Transverse colon (tissue), 4 donors: Measurements from ENCODE around the gene SDHB. TPM values are rescaled to one million over a fixed set of nuclear protein-coding genes. Genes with fewer than 3 reads are reported as not detected.

Experiments
- DNase-seq: peaks from one replicate; pipeline ENCODE4 v3.0.0-alpha.2; 2019
- H3K27ac ChIP-seq, 4 donors: fragments of 200-600 bp; sonication (generic); 2 replicates each; pipeline ENCODE4 v1.5.1; 2016 to 2018; ENCODE audit warnings: inconsistent platforms in 4 of 4
- H3K27me3 ChIP-seq: fragments of 200-600 bp; sonication (generic); 2 replicates; pipeline ENCODE4 v1.5.1; 2017; ENCODE audit warnings: inconsistent platforms
- H3K36me3 ChIP-seq, 4 donors: fragments of 200-600 bp; sonication (generic); 2 replicates each; pipeline ENCODE4 v1.5.1; 2017 to 2019; ENCODE audit warnings: inconsistent platforms in 4 of 4
- H3K4me1 ChIP-seq, 4 donors: fragments of 200-600 bp; sonication (generic); 2 replicates each; pipeline ENCODE4 v1.5.1; 2017 to 2020; ENCODE audit warnings: inconsistent platforms in 4 of 4
- H3K4me3 ChIP-seq, 4 donors: fragments of 200-600 bp; sonication (generic); 1 replicate in 1 of 4; 2 replicates in 3 of 4; pipeline versions ENCODE4 v1.5.1 to v1.6.1; 2017 to 2019; ENCODE audit warnings: inconsistent platforms in 4 of 4
- H3K9me3 ChIP-seq, 2 donors: fragments of 200-600 bp; sonication (generic); 2 replicates each; pipeline ENCODE4 v1.5.1; 2017 to 2019; ENCODE audit warnings: inconsistent platforms in 2 of 2
- EP300 ChIP-seq: sonication (generic); formaldehyde crosslinking; IDR thresholded peaks from one replicate; pipeline ENCODE4 v1.6.1; 2017; ENCODE audit warnings: antibody characterized with exemption, low read depth
- POLR2A ChIP-seq: fragments of 450-650 bp; IDR thresholded peaks from one replicate; pipeline ENCODE4 v1.6.1; 2016; ENCODE audit warnings: antibody characterized with exemption, mild to moderate bottlenecking, moderate library complexity
- POLR2AphosphoS5 ChIP-seq, 3 donors: sonication (generic); formaldehyde crosslinking; IDR thresholded peaks; one replicate each; pipeline ENCODE4 v1.6.1; 2016; ENCODE audit warnings: antibody characterized with exemption in 3 of 3
- WGBS, 2 donors: methylation state at CpG; one replicate each; pipeline ENCODE4 v1.1.5; 2018; ENCODE audit warnings: low coverage in 1 of 2; 5-methylcytosine and 5-hydroxymethylcytosine counted together
- in situ Hi-C, 4 donors: fragments of 200-750 bp; cut with MboI; loops; one replicate each; pipeline versions ENCODE4 v1.15.0 to v1.15.1; 2017; ENCODE audit warnings: low sequenced_read_pairs in 3 of 4, low pct_ligation_motif_present in 1 of 4, low pct_unique_long_range_greater_than_20kb in 1 of 4
- intact Hi-C: fragments of 100-400 bp; cut with DNase I; formaldehyde crosslinking; loops from one replicate; pipeline ENCODE4 v1.15.1; 2023; ENCODE audit warnings: low total_unique reads
- total RNA-seq, 4 donors: library from RNA; depleted of rRNA; stranded (reverse); fragments of >200 nt; gene quantifications; one replicate each; pipeline ENCODE4 v1.1.0, GENCODE V29; 2016
- TF ChIP-seq, protein P1 (sequence below), 5 experiments: fragments of 200-600 bp in 3 of 5; fragments of 450-650 bp in 2 of 5; sonication (generic) in 3 of 5; IDR thresholded peaks; 1 replicate in 2 of 5; 2 replicates in 3 of 5; pipeline ENCODE4 v1.5.1; 2016 to 2017; ENCODE audit warnings: antibody characterized with exemption in 5 of 5, inconsistent platforms in 3 of 5, mild to moderate bottlenecking in 2 of 5, moderate library complexity in 1 of 5

SDHB gene
- total RNA-seq, 4 donors from 2014 or later = 98.7 to 266 (median 153) TPM

DNA sequence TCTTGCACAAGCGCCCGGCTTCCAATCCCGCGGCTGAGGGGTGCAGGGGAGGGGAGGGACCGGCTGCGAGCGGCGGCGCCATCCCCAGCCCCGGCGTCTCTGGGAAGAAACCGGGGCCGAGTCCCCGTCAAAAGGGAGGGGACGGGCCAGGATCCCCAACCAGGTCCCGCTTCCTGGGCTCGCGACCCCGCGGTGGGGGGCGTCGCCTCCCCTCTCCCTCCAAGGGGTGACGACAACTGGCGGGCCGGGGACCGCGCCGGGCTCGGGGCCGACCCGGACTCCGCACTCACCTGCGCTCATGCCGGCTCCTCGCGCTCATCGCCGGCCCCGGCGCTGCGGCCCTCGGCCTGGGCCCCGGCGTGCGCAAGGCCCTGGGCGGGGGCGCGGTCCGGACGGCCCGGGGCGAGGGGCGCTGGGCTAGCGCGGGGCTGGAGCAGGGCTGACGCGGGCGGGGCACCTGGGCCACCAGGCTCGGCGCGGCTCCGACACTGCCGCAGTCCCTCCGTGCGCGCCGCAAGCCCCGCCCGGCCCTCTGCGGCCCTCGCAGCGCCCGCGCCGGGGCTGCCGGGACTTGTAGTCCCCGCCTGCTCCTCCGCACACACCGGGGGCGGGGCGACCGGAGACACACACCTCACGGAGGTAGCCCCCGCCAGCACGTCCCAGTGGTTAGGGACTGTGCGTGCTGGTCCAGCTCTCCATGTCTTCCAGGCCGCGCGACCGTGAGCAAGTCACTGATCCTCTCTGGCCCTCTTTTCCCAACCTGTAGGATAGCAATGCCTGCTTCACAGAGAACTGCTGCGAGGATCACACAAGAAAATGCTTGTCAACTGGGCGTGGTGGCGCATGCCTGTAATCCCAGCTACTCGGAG is 42.2 kb downstream of the SDHB start, which contains the start of gene ATP13A2:
ATP13A2 (minus strand) TSS at position 490 of the 869 bp plus-strand sequence; CDS start at position 300, 190 bp downstream.
- no peaks in the 10 kb centered on the region for H3K36me3 ChIP-seq
- no peaks in the 10 kb centered on the region for H3K9me3 ChIP-seq
- peak; percentile 87 for DNase-seq
- peak within 1 kb of the TSS; percentile 49 to 78 (median 66) for H3K27ac ChIP-seq
- TF ChIP-seq, protein P1, sequence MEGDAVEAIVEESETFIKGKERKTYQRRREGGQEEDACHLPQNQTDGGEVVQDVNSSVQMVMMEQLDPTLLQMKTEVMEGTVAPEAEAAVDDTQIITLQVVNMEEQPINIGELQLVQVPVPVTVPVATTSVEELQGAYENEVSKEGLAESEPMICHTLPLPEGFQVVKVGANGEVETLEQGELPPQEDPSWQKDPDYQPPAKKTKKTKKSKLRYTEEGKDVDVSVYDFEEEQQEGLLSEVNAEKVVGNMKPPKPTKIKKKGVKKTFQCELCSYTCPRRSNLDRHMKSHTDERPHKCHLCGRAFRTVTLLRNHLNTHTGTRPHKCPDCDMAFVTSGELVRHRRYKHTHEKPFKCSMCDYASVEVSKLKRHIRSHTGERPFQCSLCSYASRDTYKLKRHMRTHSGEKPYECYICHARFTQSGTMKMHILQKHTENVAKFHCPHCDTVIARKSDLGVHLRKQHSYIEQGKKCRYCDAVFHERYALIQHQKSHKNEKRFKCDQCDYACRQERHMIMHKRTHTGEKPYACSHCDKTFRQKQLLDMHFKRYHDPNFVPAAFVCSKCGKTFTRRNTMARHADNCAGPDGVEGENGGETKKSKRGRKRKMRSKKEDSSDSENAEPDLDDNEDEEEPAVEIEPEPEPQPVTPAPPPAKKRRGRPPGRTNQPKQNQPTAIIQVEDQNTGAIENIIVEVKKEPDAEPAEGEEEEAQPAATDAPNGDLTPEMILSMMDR (IDR thresholded peaks at IDR 0.05) = no peak
- no peak for TF ChIP-seq POLR2A
- peak in 2 of 3 donors; percentile 46 to 61 for TF ChIP-seq POLR2AphosphoS5 (IDR thresholded peaks at IDR 0.05)
- peaks cover 13 to 26% (median 23%) of the 10 kb centered on the region in 4 donors for H3K4me1 ChIP-seq
- WGBS, 2 donors = 0 to 3% methylated on average over 2 to 16 of the region's 94 CpGs
- in situ Hi-C loops = no loop called here
- H3K4me3 ChIP-seq = peak within 1 kb of the TSS; percentile 78 to 94 (median 88)
- no peaks in the 10 kb centered on the region for H3K27me3 ChIP-seq
- intact Hi-C loops = no loop called here

DNA sequence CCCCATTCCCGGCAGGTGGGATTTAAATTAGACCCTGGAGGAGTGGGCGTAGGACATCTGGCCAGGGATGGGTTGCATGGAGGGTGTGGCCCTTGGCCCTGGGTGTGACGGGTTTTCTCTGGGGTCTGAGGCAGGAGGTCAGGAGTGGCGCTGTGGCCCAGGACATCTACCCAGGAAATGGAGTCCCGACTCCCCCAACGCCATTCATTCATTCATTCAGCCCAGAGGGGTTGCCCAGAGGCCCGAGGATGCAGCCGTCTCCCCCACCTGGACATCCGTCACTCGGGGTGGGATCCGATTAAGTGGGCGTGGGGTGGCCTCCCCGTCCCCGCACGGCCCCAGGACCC is 42.8 kb downstream of the SDHB start:
- in situ Hi-C loops (no loop called here), intact Hi-C loops (no loop called here)
- Histone ChIP-seq H3K4me3 (peak overlapping the region; percentile 78 to 94 (median 88)), H3K27ac (peak overlapping the region; percentile 49 to 78 (median 66)), H3K9me3 (no peaks in the 10 kb centered on the region), H3K4me1 (peaks cover 13 to 26% (median 23%) of the 10 kb centered on the region in 4 donors), H3K27me3 (no peaks in the 10 kb centered on the region), H3K36me3 (no peaks in the 10 kb centered on the region)
- 0% methylated on average over 7 of the region's 15 CpGs; no CpG with 5 or more reads in 1 of the 2 donors for WGBS, 2 donors
- DNase-seq = no peak
- TF ChIP-seq POLR2AphosphoS5 (IDR thresholded peaks at IDR 0.05) (no peak), EP300 (no peak), POLR2A (no peak)
- TF ChIP-seq, protein P1 (IDR thresholded peaks at IDR 0.05) = no peak

DNA sequence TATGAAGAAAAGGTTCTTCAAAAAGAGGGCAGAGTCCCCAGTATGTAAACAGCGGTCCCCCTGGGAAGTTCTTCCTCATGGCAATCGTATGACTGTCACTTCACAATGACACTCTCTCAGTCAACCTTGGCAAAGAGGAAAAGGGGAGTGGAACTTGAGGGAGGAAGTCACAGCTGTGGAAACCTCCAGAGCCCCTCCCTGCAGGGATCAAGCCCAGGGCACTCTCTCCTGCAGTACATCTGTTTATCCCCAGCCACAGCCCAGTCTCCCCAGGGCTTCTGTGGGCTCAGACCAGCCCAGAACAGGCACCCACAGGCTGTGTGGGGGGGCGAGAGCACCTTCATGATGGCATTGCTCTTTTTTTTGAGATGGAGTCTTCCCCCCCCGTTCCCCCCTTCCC is 44.1 kb downstream of the SDHB start:
- H3K4me1 ChIP-seq = peaks cover 13 to 26% (median 23%) of the 10 kb centered on the region in 4 donors
- no peaks in the 10 kb centered on the region for H3K9me3 ChIP-seq
- peak overlapping the region in 1 of 4 donors; percentile 67 for H3K27ac ChIP-seq
- H3K27me3 ChIP-seq = no peaks in the 10 kb centered on the region
- WGBS, 2 donors = 49% methylated on average over 4 of the region's 4 CpGs; no CpG with 5 or more reads in 1 of the 2 donors
- peak in 1 of 3 donors; percentile 17 for TF ChIP-seq POLR2AphosphoS5 (IDR thresholded peaks at IDR 0.05)
- TF ChIP-seq, protein P1 (IDR thresholded peaks at IDR 0.05) = no peak
- intact Hi-C loops = no loop called here
- in situ Hi-C loops = no loop called here
- no peaks in the 10 kb centered on the region for H3K36me3 ChIP-seq
- peak; percentile 46 for DNase-seq
- H3K4me3 ChIP-seq = no peak overlapping the region

- in situ Hi-C loops = no loop called here
- intact Hi-C loops = no loop called here
- 87 to 91% methylated on average over 5 to 15 of the region's 15 CpGs for WGBS, 2 donors
- H3K4me1 ChIP-seq = peaks cover 13 to 26% (median 23%) of the 10 kb centered on the region in 4 donors
- DNase-seq = no peak
- TF ChIP-seq POLR2A (no peak), EP300 (no peak), POLR2AphosphoS5 (IDR thresholded peaks at IDR 0.05) (no peak)
- TF ChIP-seq, protein P1 (IDR thresholded peaks at IDR 0.05) = no peak
- H3K27me3 ChIP-seq = no peaks in the 10 kb centered on the region
- H3K36me3 ChIP-seq = no peaks in the 10 kb centered on the region
- H3K9me3 ChIP-seq = no peaks in the 10 kb centered on the region
- H3K4me3 ChIP-seq = no peak overlapping the region
- no peak overlapping the region for H3K27ac ChIP-seq
These were observed 45.5 kb downstream of the SDHB start for GRCh38 chr1:17008208-17008855.
